Suprapubic skin (tissue), 4 donors: ENCODE data around the gene PIAS4. TPM values are rescaled to one million over a fixed set of nuclear protein-coding genes. Genes with fewer than 3 reads are reported as not detected.

Source experiments
- DNase-seq, 2 donors: peaks; one replicate each; pipeline ENCODE4 v3.0.0-alpha.2; 2019; ENCODE audit warnings: low spot score in 2 of 2
- H3K27ac ChIP-seq: fragments of 200-600 bp; sonication (generic); one replicate; pipeline ENCODE4 v1.5.1; 2019
- H3K27me3 ChIP-seq: fragments of 200-600 bp; sonication (generic); one replicate; pipeline ENCODE4 v1.5.1; 2019
- H3K36me3 ChIP-seq: fragments of 200-600 bp; sonication (generic); one replicate; pipeline ENCODE4 v1.5.1; 2019
- H3K4me1 ChIP-seq: fragments of 200-600 bp; sonication (generic); one replicate; pipeline ENCODE4 v1.5.1; 2019
- H3K4me3 ChIP-seq: fragments of 200-600 bp; sonication (generic); one replicate; pipeline ENCODE4 v1.5.1; 2019; ENCODE audit warnings: mild to moderate bottlenecking
- H3K9me3 ChIP-seq: fragments of 200-600 bp; sonication (generic); one replicate; pipeline ENCODE4 v1.5.1; 2019
- EP300 ChIP-seq: sonication (generic); formaldehyde crosslinking; IDR thresholded peaks from one replicate; pipeline ENCODE4 v1.6.1; 2017; ENCODE audit warnings: antibody characterized with exemption
- POLR2A ChIP-seq, 2 donors: fragments of 450-650 bp; IDR thresholded peaks; one replicate each; pipeline ENCODE4 v1.6.1; 2017; ENCODE audit warnings: antibody characterized with exemption in 2 of 2, mild to moderate bottlenecking in 2 of 2, moderate library complexity in 2 of 2
- POLR2AphosphoS5 ChIP-seq, 3 donors: sonication (generic); formaldehyde crosslinking; IDR thresholded peaks; one replicate each; pipeline ENCODE4 v1.6.1; 2017; ENCODE audit warnings: antibody characterized with exemption in 3 of 3
- WGBS: methylation state at CpG from one replicate; pipeline ENCODE4 v1.1.5; 2018; 5-methylcytosine and 5-hydroxymethylcytosine counted together
- total RNA-seq, 4 donors: library from RNA; depleted of rRNA; stranded (reverse); fragments of >200 nt; gene quantifications; one replicate each; pipeline ENCODE4 v1.1.0, GENCODE V29; 2016
- TF ChIP-seq, protein P1 (sequence below), 2 donors: fragments of 200-600 bp in 1 of 2; fragments of 450-650 bp in 1 of 2; sonication (generic) in 1 of 2; IDR thresholded peaks; one replicate each; pipeline ENCODE4 v1.5.1; 2016 to 2019; ENCODE audit warnings: antibody characterized with exemption in 2 of 2, mild to moderate bottlenecking in 1 of 2, moderate library complexity in 1 of 2

The PIAS4 gene
- total RNA-seq, 4 donors from 2014 or later = 17.1 to 28.7 (median 22.6) TPM

DNA sequence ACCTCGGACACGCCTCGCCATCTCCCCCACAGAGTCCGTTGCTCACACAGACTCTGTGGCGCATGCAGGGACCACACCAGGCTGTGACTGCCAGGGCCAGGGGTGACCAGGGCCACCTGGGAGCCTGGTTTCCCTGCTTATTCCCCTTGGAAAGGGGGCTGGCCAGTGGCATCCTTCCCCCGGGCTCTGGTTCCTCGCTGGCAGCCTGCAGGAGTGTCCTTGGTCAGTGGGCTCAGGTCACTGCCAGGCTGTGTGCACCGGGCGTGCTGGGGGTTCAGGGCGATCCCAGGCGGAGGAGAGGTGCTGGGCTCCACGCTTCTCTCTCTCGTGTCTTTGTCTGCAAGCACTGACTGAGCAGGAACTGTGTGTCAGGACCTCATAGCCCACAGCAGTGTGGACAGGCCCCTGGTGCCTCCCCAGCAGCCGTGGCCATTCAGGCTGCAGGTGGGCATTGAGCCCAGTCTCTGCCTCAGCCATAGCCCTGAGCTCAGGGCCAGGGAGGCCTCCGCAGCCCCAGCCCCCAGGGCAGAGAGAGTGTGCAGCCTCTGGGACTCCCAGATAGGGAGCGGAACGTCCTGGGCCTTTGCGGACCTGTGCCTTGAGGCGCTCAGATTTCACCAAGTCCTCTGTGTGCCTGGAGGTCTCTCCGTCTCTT lies 6.5 kb downstream of the PIAS4 start:
- Histone ChIP-seq H3K27ac (no peak overlapping the region), H3K9me3 (no peaks in the 10 kb centered on the region), H3K36me3 (peaks cover 42% of the 10 kb centered on the region), H3K4me3 (no peak overlapping the region), H3K4me1 (peaks cover 41% of the 10 kb centered on the region), H3K27me3 (no peaks in the 10 kb centered on the region)
- WGBS = 90% methylated on average over 2 of the region's 20 CpGs
- TF ChIP-seq POLR2A (IDR thresholded peaks at IDR 0.05) = no peak
- TF ChIP-seq, protein P1, sequence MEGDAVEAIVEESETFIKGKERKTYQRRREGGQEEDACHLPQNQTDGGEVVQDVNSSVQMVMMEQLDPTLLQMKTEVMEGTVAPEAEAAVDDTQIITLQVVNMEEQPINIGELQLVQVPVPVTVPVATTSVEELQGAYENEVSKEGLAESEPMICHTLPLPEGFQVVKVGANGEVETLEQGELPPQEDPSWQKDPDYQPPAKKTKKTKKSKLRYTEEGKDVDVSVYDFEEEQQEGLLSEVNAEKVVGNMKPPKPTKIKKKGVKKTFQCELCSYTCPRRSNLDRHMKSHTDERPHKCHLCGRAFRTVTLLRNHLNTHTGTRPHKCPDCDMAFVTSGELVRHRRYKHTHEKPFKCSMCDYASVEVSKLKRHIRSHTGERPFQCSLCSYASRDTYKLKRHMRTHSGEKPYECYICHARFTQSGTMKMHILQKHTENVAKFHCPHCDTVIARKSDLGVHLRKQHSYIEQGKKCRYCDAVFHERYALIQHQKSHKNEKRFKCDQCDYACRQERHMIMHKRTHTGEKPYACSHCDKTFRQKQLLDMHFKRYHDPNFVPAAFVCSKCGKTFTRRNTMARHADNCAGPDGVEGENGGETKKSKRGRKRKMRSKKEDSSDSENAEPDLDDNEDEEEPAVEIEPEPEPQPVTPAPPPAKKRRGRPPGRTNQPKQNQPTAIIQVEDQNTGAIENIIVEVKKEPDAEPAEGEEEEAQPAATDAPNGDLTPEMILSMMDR (IDR thresholded peaks at IDR 0.05) = no peak
- no peak for TF ChIP-seq POLR2AphosphoS5 (IDR thresholded peaks at IDR 0.05)
- no peak for TF ChIP-seq EP300
- no peak for DNase-seq

DNA sequence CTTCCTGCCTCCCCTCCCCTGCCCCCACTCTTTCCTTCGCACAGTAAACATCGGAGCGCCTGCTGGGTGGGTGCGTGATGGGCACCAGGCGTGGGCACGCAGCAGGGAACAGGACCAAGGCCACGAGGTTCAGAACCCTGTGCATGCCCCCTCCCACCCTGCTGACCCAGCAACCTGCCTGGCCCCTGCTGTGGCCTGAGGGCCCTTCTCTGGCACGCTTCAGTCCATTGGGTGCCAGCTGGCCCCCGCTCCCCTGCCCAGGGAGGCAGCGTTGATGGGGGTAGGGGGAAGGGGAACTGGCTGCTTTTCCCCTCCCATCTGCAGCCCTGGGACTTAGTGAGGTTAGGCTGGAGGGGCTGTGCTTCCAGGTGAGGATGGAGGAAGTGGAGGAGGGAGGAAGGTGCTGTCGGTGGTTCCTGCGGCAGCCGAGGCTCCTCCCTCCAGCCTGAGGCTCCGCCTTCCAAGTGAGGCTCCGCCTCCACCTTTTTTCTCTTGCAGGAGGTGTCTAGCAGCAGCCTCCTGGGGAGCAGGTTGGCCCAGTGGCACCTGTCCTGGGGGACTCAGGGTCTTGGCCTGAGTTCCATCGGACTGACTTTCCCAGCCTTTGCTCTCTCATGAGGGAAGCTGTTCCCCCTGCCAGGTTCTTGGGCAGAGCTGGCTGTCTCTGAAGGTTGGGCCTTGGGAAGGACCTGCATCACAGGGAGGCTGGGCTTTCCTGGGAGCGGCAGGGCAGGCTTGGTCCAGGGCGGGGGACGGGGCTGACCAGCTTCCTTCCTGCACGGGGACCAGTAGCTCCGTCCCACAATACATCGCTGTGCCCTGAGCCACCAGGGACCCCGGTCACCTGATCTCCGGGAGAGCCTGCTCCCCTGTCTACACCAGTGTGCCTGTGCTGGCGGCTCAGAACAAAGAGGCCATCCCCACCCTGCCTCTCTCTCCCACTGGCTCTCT lies 7.3 kb downstream of the PIAS4 start:
- H3K27ac ChIP-seq = peak overlapping the region; percentile 11
- no peaks in the 10 kb centered on the region for H3K27me3 ChIP-seq
- peak in 1 of 2 donors; percentile 65 for DNase-seq
- TF ChIP-seq POLR2AphosphoS5 (IDR thresholded peaks at IDR 0.05) = no peak
- H3K9me3 ChIP-seq = no peaks in the 10 kb centered on the region
- no peak overlapping the region for H3K4me3 ChIP-seq
- 55% methylated on average over 10 of the region's 25 CpGs for WGBS
- H3K36me3 ChIP-seq = peaks cover 42% of the 10 kb centered on the region
- peaks cover 39% of the 10 kb centered on the region for H3K4me1 ChIP-seq

DNA sequence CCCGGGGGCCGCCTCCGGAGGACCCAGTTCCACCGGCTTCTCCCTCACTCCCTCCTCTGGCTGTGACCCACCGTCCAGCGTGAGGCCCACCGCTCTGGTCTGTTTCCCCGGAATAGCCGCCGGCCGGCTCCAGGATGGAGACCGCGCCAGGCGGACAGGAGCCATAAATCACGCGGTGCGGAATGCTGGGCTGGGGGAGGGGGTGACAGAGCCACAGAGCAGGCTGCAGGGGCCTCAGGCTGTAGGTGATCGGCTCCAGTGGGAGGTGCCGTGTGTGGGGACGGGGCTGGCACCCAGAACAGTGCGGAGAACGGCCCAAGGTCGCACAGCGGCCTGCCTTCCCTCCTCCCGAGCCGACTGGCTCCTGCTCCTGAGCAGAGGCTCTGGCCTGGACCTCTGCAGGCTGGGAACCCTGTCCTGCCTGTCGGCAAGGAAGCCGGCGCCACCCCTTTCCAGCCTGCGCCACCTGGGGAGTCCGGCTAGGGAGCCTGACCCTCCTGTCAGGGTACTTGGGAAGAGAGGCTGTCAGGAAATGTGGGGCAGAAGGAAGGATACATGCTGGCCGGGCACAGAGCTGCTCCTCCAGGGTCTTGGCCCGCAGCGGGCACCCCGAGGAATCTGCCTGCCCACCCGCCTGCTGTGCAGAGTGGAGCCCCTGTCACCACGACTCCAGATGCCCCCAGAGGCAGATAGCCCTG lies 8.3 kb downstream of the PIAS4 start:
- TF ChIP-seq EP300 (no peak), POLR2A (IDR thresholded peaks at IDR 0.05) (no peak), POLR2AphosphoS5 (IDR thresholded peaks at IDR 0.05) (no peak)
- TF ChIP-seq, protein P1 (IDR thresholded peaks at IDR 0.05) = no peak
- Histone ChIP-seq H3K4me1 (peaks cover 28% of the 10 kb centered on the region), H3K9me3 (no peaks in the 10 kb centered on the region), H3K27ac (peak overlapping the region; percentile 59), H3K4me3 (no peak overlapping the region), H3K27me3 (no peaks in the 10 kb centered on the region), H3K36me3 (peaks cover 42% of the 10 kb centered on the region)
- DNase-seq = no peak
- WGBS = 70% methylated on average over 15 of the region's 37 CpGs

DNA sequence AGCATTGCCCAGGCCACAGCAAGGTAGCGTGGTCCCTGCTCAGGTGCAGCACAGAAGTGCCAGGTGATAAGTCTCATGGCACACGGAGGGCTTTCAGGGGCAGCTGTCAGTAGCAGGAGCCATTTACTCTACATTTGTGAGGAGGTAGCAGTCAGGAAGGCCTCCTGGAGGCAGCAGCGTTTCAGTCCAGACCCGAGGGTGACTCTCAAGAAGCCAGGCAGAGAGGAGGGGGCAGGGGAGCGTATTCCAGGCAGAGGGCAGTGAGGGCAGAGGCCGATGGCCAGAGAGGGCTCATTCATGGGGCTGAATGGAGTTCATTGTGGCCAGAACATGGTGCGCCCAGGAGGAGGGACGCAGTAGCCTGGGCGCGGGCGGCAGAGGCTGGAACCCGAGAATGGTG lies 8.9 kb downstream of the PIAS4 start:
- Histone ChIP-seq H3K36me3 (peaks cover 42% of the 10 kb centered on the region), H3K27me3 (no peaks in the 10 kb centered on the region), H3K27ac (peak overlapping the region; percentile 59), H3K4me1 (peaks cover 23% of the 10 kb centered on the region), H3K9me3 (no peaks in the 10 kb centered on the region), H3K4me3 (no peak overlapping the region)
- TF ChIP-seq POLR2AphosphoS5 (IDR thresholded peaks at IDR 0.05) = no peak
- TF ChIP-seq POLR2A (IDR thresholded peaks at IDR 0.05) = no peak
- no peak for TF ChIP-seq EP300
- TF ChIP-seq, protein P1 (IDR thresholded peaks at IDR 0.05) = no peak
- no peak for DNase-seq
- WGBS = 85% methylated on average over 11 of the region's 12 CpGs

DNA sequence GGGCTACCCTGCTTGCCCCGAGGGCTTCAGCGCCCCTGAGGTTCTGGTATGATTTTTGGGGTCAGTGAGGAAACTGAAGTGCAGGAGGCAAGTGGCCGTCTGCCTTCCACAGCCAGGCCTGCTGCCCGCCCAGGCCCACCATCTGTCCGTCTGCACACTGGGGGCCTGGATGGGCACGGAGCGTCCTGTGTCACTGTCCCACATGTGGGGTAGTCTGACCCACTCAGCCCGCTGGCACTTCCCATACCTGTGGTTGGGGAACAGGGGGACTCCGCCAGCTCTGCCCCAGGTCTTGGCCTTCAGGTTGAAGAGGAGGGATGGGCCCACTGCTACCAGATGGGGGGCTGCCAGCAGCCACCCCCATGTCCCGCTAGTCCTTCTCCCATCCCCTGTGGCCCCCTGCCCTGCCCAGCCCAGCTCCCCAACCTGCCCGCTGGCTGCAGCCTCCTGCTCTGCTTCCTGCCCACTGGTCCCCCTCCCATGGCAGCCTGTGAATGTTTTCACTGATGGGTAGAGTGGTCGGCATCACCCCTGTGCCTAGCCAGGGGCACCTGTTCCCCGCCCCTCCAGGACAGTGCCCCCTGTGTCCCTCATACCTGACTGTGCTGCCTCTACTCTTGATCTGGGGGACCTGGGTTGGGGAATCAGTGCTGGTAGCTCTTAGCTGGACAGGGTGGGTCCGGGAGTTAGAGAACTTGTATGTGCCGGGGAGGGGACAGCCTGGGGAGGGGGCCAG lies 9.5 kb downstream of the PIAS4 start:
- H3K36me3 ChIP-seq = peaks cover 42% of the 10 kb centered on the region
- H3K4me1 ChIP-seq = peaks cover 23% of the 10 kb centered on the region
- H3K27ac ChIP-seq = peak overlapping the region; percentile 59
- WGBS = 93% methylated on average over 7 of the region's 15 CpGs
- no peaks in the 10 kb centered on the region for H3K27me3 ChIP-seq
- H3K4me3 ChIP-seq = no peak overlapping the region
- no peak for DNase-seq
- TF ChIP-seq EP300 = no peak
- TF ChIP-seq POLR2AphosphoS5 (IDR thresholded peaks at IDR 0.05) = no peak
- TF ChIP-seq POLR2A (IDR thresholded peaks at IDR 0.05) = no peak
- TF ChIP-seq, protein P1 (IDR thresholded peaks at IDR 0.05) = no peak
- H3K9me3 ChIP-seq = no peaks in the 10 kb centered on the region
